ENCODE measurements around the gene ALOX15B.

ALOX15B gene

GRCh38 chr17:7992924-7993323 lies 45.9 kb upstream of the ALOX15B start:
- peaks cover 17% of the 10 kb centered on the region for H3F3A ChIP-seq (ENCODE audit: low read depth)
- TF ChIP-seq EZH2phosphoT487 (IDR thresholded peaks at IDR 0.05; ENCODE audit: borderline replicate concordance): no peak
- TF ChIP-seq CTCF (conservative IDR thresholded peaks at IDR 0.05; ENCODE audit: low read length): no peak

DNA sequence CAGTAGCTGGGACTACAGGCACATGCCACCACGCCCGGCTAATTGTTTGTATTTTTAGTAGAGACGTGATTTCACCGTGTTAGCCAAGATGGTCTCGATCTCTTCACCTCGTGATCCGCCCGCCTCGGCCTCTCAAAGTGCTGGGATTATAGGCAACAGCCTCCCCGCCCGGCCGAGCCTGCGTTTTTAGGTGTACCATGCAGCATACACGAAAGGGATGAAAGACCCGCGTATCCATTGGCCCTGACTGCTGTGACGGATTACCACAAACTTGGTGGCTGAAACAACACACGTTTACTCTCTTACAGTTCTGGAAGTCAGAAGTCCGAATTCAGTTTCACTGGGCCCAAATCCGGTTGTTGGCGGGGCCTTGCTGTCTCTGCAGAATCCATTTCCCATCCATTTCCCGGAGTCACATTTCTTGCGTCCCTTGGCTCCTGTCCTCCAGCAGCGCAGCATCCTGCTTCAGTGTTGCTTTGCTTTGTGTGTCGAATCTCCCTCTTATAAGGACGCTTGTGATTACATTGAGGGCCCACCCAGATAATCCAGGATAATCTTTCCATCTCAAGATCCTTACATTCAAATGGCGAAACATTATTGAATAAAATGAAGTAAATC lies 44.8 kb upstream of the ALOX15B start:
- H3K9ac ChIP-seq (ENCODE audit: low read depth, low read length, poor library complexity, severe bottlenecking): no peak overlapping the region
- TF ChIP-seq EZH2phosphoT487 (IDR thresholded peaks at IDR 0.05; ENCODE audit: borderline replicate concordance) (no peak), CTCF (conservative IDR thresholded peaks at IDR 0.05; ENCODE audit: low read length) (no peak)

More at GRCh38 chr17:7992924-7993323, 45.9 kb upstream of the ALOX15B start:
- no peak overlapping the region for H2AFZ ChIP-seq (ENCODE audit: low read length)
- no peaks in the 10 kb centered on the region for H3K9me3 ChIP-seq (ENCODE audit: insufficient read depth, low read depth, low read length)
- H3K4me1 ChIP-seq (ENCODE audit: insufficient read depth, low read length, poor library complexity, severe bottlenecking): peaks cover 17% of the 10 kb centered on the region
- H3K36me3 ChIP-seq (ENCODE audit: insufficient read depth, low read length): no peaks in the 10 kb centered on the region
- H4K20me1 ChIP-seq (ENCODE audit: insufficient read depth, low read length, poor library complexity, severe bottlenecking): no peaks in the 10 kb centered on the region
- no peaks in the 10 kb centered on the region for H3K79me2 ChIP-seq (ENCODE audit: insufficient read depth, low read length)
- no peak overlapping the region for H3K4me3 ChIP-seq (ENCODE audit: low read length, poor library complexity, severe bottlenecking)
- H3K9me2 ChIP-seq (replicated peaks; ENCODE audit: low read depth, low read length): no peaks in the 10 kb centered on the region
- H3K27me3 ChIP-seq (ENCODE audit: insufficient read depth, low read length, poor library complexity, severe bottlenecking): no peaks in the 10 kb centered on the region
- H3K9ac ChIP-seq (ENCODE audit: low read depth, low read length, poor library complexity, severe bottlenecking): no peak overlapping the region
- H3K4me2 ChIP-seq (ENCODE audit: low read depth, low read length, poor library complexity, severe bottlenecking): no peak overlapping the region

DNA sequence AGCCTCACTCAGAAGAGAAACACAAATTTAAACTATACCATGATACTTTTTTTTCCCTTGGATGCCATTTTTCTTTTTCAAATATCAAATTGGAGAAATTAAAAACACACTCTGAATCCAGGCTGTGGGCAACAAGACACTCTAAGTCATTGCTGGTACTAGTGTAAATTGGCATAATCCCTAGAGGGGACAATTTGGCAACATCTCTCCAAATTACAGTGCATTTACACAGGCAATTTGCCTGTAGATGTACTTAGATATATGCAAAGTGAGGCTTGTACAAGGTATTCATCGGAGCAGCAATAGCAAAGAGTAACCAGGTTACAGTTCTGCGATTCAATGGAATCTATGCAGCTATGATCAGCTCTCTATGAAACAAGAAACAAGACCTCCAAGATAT lies 43.1 kb upstream of the ALOX15B start:
- Histone ChIP-seq H3K4me3 (ENCODE audit: low read length, poor library complexity, severe bottlenecking) (no peak overlapping the region), H3K4me2 (ENCODE audit: low read depth, low read length, poor library complexity, severe bottlenecking) (no peak overlapping the region), H3K9me3 (ENCODE audit: insufficient read depth, low read depth, low read length) (no peaks in the 10 kb centered on the region), H4K20me1 (ENCODE audit: insufficient read depth, low read length, poor library complexity, severe bottlenecking) (no peaks in the 10 kb centered on the region), H3K36me3 (ENCODE audit: insufficient read depth, low read length) (no peaks in the 10 kb centered on the region), H3K9me2 (replicated peaks; ENCODE audit: low read depth, low read length) (no peaks in the 10 kb centered on the region), H3K4me1 (ENCODE audit: insufficient read depth, low read length, poor library complexity, severe bottlenecking) (peaks cover 6% of the 10 kb centered on the region), H2AFZ (ENCODE audit: low read length) (no peak overlapping the region), H3K27me3 (ENCODE audit: insufficient read depth, low read length, poor library complexity, severe bottlenecking) (no peaks in the 10 kb centered on the region), H3K79me2 (ENCODE audit: insufficient read depth, low read length) (no peaks in the 10 kb centered on the region), H3K9ac (ENCODE audit: low read depth, low read length, poor library complexity, severe bottlenecking) (no peak overlapping the region), H3F3A (ENCODE audit: low read depth) (0 out of 2 replicates have a peak, but pooled peaks cover 2% of the 10 kb centered on the region)
- TF ChIP-seq CTCF (conservative IDR thresholded peaks at IDR 0.05; ENCODE audit: low read length) (no peak), EZH2phosphoT487 (IDR thresholded peaks at IDR 0.05; ENCODE audit: borderline replicate concordance) (no peak)

More for the DNA sequence above, 44.8 kb upstream of the ALOX15B start:
- no peaks in the 10 kb centered on the region for H3K27me3 ChIP-seq (ENCODE audit: insufficient read depth, low read length, poor library complexity, severe bottlenecking)
- no peak overlapping the region for H3K4me2 ChIP-seq (ENCODE audit: low read depth, low read length, poor library complexity, severe bottlenecking)
- H3K79me2 ChIP-seq (ENCODE audit: insufficient read depth, low read length): no peaks in the 10 kb centered on the region
- no peak overlapping the region for H2AFZ ChIP-seq (ENCODE audit: low read length)
- H3K36me3 ChIP-seq (ENCODE audit: insufficient read depth, low read length): no peaks in the 10 kb centered on the region
- no peaks in the 10 kb centered on the region for H3K9me3 ChIP-seq (ENCODE audit: insufficient read depth, low read depth, low read length)
- peaks cover 17% of the 10 kb centered on the region for H3K4me1 ChIP-seq (ENCODE audit: insufficient read depth, low read length, poor library complexity, severe bottlenecking)
- H3F3A ChIP-seq (ENCODE audit: low read depth): peaks cover 14% of the 10 kb centered on the region
- H4K20me1 ChIP-seq (ENCODE audit: insufficient read depth, low read length, poor library complexity, severe bottlenecking): no peaks in the 10 kb centered on the region
- no peaks in the 10 kb centered on the region for H3K9me2 ChIP-seq (replicated peaks; ENCODE audit: low read depth, low read length)
- H3K4me3 ChIP-seq (ENCODE audit: low read length, poor library complexity, severe bottlenecking): no peak overlapping the region

Measured in Loucy (cell line).